ENCODE results near the gene HOXA2. TPM values are rescaled to one million over a fixed set of nuclear protein-coding genes. Genes with fewer than 3 reads are reported as not detected.

The HOXA2 gene
- total RNA-seq, 4 donors from 2014 or later: 1.8 to 6.5 TPM; not detected in 2

DNA sequence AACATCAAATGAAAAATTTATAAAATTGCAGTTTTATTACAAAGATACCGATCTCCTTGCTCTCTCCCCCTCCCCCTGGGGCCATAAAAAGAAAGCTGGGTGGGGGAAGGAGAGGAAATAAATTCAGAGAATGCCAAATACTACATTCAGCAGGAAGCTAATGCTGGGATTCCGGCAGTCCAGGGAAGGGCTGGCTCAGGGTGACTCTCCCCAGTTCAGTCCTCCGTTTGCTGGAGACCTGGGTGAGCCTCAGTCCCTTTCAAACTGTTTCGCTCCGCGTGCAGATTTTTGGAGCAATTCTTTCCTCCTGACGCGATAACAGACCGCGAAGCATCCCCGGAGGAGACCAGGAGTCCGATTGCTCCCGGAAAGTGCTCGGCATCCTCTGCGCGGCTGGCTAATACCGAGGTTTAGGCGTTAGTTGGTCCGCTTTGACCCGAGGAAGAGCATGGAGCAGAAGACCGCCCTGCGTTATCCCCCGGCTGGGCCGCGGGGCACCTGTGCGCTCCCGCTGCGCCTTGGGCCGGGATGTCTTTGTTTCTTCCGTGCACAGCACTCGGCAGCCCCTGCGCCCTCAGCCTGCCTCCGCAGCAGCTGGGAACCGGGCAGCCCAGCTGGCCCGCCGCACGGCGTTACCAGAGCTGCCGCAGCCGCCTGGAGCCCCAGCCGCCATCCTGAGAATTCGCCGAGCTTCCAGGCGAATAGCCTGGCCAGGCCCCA lies 3.9 kb upstream of the HOXA2 start:
- H3K4me3 ChIP-seq: peak overlapping the region in 1 of 2 donors; percentile 27
- no peaks in the 10 kb centered on the region for H3K9me3 ChIP-seq
- no peaks in the 10 kb centered on the region for H3K36me3 ChIP-seq
- H3K27ac ChIP-seq: peak overlapping the region; percentile 44 to 71
- H3K4me1 ChIP-seq: peaks cover 0 to 6% of the 10 kb centered on the region in 2 donors
- DNase-seq: no peak
- TF ChIP-seq CTCF (IDR thresholded peaks at IDR 0.05) (no peak), POLR2A (IDR thresholded peaks at IDR 0.05) (no peak)
- H3K27me3 ChIP-seq: no peaks in the 10 kb centered on the region
- intact Hi-C loops (cut with DNase I; ENCODE audit: low total_unique reads): no loop called here

GRCh38 chr7:27105301-27106031 lies 3.0 kb upstream of the HOXA2 start:
- Histone ChIP-seq H3K4me3 (no peak overlapping the region), H3K27me3 (no peaks in the 10 kb centered on the region), H3K36me3 (no peaks in the 10 kb centered on the region), H3K27ac (peak overlapping the region; percentile 44 to 71), H3K9me3 (no peaks in the 10 kb centered on the region), H3K4me1 (no peaks in the 10 kb centered on the region)
- TF ChIP-seq POLR2A (IDR thresholded peaks at IDR 0.05): no peak
- no peak for TF ChIP-seq CTCF (IDR thresholded peaks at IDR 0.05)
- intact Hi-C loops (cut with DNase I; ENCODE audit: low total_unique reads): no loop called here
- DNase-seq: no peak

DNA sequence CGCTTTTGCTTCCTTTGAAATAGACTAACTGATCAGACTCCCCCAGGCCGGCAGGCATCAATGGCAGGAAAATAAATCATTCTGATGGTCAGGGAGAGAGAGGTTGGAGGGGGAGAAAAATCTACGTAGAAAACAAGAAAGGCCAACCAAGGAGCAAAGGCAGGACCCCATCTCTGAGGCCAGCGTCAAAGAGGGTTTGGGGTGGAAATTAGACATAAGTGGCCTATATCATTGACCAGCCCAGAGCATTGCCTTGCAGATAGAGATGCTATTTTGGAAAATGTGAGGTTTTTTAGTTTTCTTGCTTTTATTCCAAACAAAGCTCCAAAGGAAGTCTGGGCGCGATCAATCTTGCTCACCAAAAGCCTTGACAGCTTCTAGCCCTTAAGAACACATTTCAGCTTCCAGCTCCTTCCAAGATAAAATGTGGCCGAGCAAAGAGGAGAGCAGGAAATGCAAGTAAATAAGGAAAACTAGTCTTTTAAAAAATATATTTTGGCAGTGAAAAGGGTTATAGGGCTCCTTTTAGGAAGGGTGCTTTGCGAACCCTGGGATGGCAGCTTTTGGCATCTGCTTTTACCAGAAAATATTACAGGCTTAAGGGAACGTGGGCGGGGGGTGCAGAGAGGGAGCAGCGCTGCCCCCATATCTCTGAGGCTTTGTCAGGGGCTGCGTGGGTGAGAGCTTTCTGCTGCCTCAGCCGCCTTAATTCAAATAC lies 2.0 kb upstream of the HOXA2 start:
- H3K36me3 ChIP-seq: no peaks in the 10 kb centered on the region
- TF ChIP-seq POLR2A (IDR thresholded peaks at IDR 0.05): no peak
- TF ChIP-seq CTCF (IDR thresholded peaks at IDR 0.05): no peak
- H3K9me3 ChIP-seq: no peaks in the 10 kb centered on the region
- H3K27me3 ChIP-seq: no peaks in the 10 kb centered on the region
- peak overlapping the region in 1 of 2 donors; percentile 9 for H3K27ac ChIP-seq
- no peak for DNase-seq
- H3K4me3 ChIP-seq: no peak overlapping the region
- no peaks in the 10 kb centered on the region for H3K4me1 ChIP-seq
- intact Hi-C loops (cut with DNase I; ENCODE audit: low total_unique reads): no loop called here

- intact Hi-C loops (cut with DNase I; ENCODE audit: low total_unique reads): no loop called here
- Histone ChIP-seq H3K4me1 (no peaks in the 10 kb centered on the region), H3K27me3 (no peaks in the 10 kb centered on the region), H3K27ac (peak overlapping the region in 1 of 2 donors; percentile 9), H3K36me3 (no peaks in the 10 kb centered on the region), H3K9me3 (no peaks in the 10 kb centered on the region), H3K4me3 (no peak overlapping the region)
- TF ChIP-seq POLR2A (IDR thresholded peaks at IDR 0.05) (no peak), CTCF (IDR thresholded peaks at IDR 0.05) (no peak)
- no peak for DNase-seq
Observed at GRCh38 chr7:27103489-27104226, 1.2 kb upstream of the HOXA2 start.
